ENCODE measurements around the gene CCDC136.

Gene CCDC136

GRCh38 chr7:128777156-128778123 lies 14.3 kb upstream of the CCDC136 start:
- DNase-seq = no peak

- no peak for DNase-seq
Measured at GRCh38 chr7:128778946-128779345, 12.8 kb upstream of the CCDC136 start.

GRCh38 chr7:128781126-128781525 lies 10.6 kb upstream of the CCDC136 start:
- DNase-seq = no peak

- no peak for DNase-seq
Measured at GRCh38 chr7:128781851-128782250, 9.9 kb upstream of the CCDC136 start.

- DNase-seq = no peak
Measured at GRCh38 chr7:128783143-128783861, 8.5 kb upstream of the CCDC136 start.

GRCh38 chr7:128785738-128786137 lies 6.0 kb upstream of the CCDC136 start:
- DNase-seq = no peak

- no peak for DNase-seq
Measured at GRCh38 chr7:128788446-128789412, 3.0 kb upstream of the CCDC136 start.

GRCh38 chr7:128790315-128791041 lies 1.3 kb upstream of the CCDC136 start:
- DNase-seq = no peak

GRCh38 chr7:128791972-128792327 lies 182 bp downstream of the CCDC136 start:
- no peak for DNase-seq

- no peak for DNase-seq
Measured at GRCh38 chr7:128792471-128793180, 858 bp downstream of the CCDC136 start.

GRCh38 chr7:128793181-128793547 lies 1.4 kb downstream of the CCDC136 start:
- DNase-seq = no peak

- no peak for DNase-seq
Measured at GRCh38 chr7:128794020-128794419, 2.3 kb downstream of the CCDC136 start.

GRCh38 chr7:128794436-128794835 lies 2.7 kb downstream of the CCDC136 start:
- DNase-seq = no peak

GRCh38 chr7:128795129-128795528 lies 3.4 kb downstream of the CCDC136 start:
- DNase-seq = no peak

- DNase-seq = no peak
Measured at GRCh38 chr7:128796327-128796726, 4.6 kb downstream of the CCDC136 start.

GRCh38 chr7:128799451-128799850 lies 7.7 kb downstream of the CCDC136 start:
- no peak for DNase-seq

GRCh38 chr7:128800567-128800966 lies 8.8 kb downstream of the CCDC136 start:
- no peak for DNase-seq

GRCh38 chr7:128801003-128801402 lies 9.2 kb downstream of the CCDC136 start:
- DNase-seq = no peak

- no peak for DNase-seq
Measured at GRCh38 chr7:128801667-128802418, 10.1 kb downstream of the CCDC136 start.

GRCh38 chr7:128804484-128804883 lies 12.7 kb downstream of the CCDC136 start:
- DNase-seq = no peak

GRCh38 chr7:128805225-128805624 lies 13.5 kb downstream of the CCDC136 start:
- no peak for DNase-seq

Measured in NCI-H2029 treated with DMSO at 0.1 percent for 48 hours (cell line).